IMR-90 (cell line): Measurements from ENCODE around the gene UPB1. TPM values are rescaled to one million over a fixed set of nuclear protein-coding genes. Genes with fewer than 3 reads are reported as not detected.
A peak's percentile ranks its signal among the peaks of the same experiment; 100 is the strongest.

Experiments
- ATAC-seq: fragments of 200-7000 bp; cut with Tn5 transposase; 2 replicates; pipeline ENCODE4 v1.9.1; 2020; ENCODE audit warnings: low read depth, mild to moderate bottlenecking, moderate library complexity
- Bru-seq: library from RNA; stranded (reverse); fragments of 400-500 nt; gene quantifications from one replicate; lab custom pipeline; 2021; lab: Mats Ljungman, UMichigan
- BruChase-seq, 2 experiments: library from RNA; stranded (reverse); fragments of 400-500 nt; gene quantifications; one replicate each; lab custom pipeline; 2021; lab: Mats Ljungman, UMichigan
- BruUV-seq: library from RNA; stranded (reverse); fragments of 400-500 nt; replicated peaks from 2 replicates; lab custom pipeline; 2021; lab: Mats Ljungman, UMichigan
- CTCF ChIA-PET: fragments of 300-600 bp; formaldehyde crosslinking; extraction: SDS; loops from one replicate; lab custom pipeline; 2021; ENCODE audit warnings: antibody characterized with exemption; lab: Yijun Ruan, JAX
- POLR2A ChIA-PET: fragments of 300-600 bp; sonication (Branson Sonifier 250); formaldehyde crosslinking; loops from one replicate; lab custom pipeline; 2022; ENCODE audit warnings: antibody characterized with exemption; ENCODE audit not compliant: unreplicated experiment; lab: Charles Lee
- DNase-seq: peaks from one replicate; pipeline ENCODE4 v3.0.0; 2013
- H2AFZ ChIP-seq: replicated peaks from 2 replicates; pipeline ENCODE3; 2013; ENCODE audit warnings: low read length, mild to moderate bottlenecking; ENCODE audit not compliant: poor library complexity
- H2AK5ac ChIP-seq: 2 replicates; pipeline ENCODE4 v1.6.1; 2013; ENCODE audit warnings: low read depth, low read length, inconsistent platforms
- H2AK9ac ChIP-seq: replicated peaks from 2 replicates; pipeline ENCODE3; 2013; ENCODE audit warnings: mild to moderate bottlenecking, low read depth, low read length, moderate library complexity; ENCODE audit not compliant: poor library complexity
- H2BK120ac ChIP-seq: 2 replicates; pipeline ENCODE4 v1.6.1; 2013; ENCODE audit warnings: low read depth, low read length, inconsistent platforms
- H2BK15ac ChIP-seq: 3 replicates; pipeline ENCODE4 v1.6.1; 2013; ENCODE audit warnings: low read depth, low read length, inconsistent platforms
- H2BK20ac ChIP-seq: 2 replicates; pipeline ENCODE4 v1.6.1; 2013; ENCODE audit warnings: low read depth, mild to moderate bottlenecking, inconsistent platforms, low read length, moderate library complexity
- H2BK5ac ChIP-seq: 2 replicates; pipeline ENCODE4 v1.6.1; 2013; ENCODE audit warnings: mild to moderate bottlenecking, low read depth, low read length, inconsistent platforms; ENCODE audit not compliant: poor library complexity, severe bottlenecking
- H3K14ac ChIP-seq: replicated peaks from 2 replicates; pipeline ENCODE4 v1.6.1; 2013; ENCODE audit warnings: low read depth, low read length, inconsistent platforms
- H3K18ac ChIP-seq: 2 replicates; pipeline ENCODE4 v1.6.1; 2013; ENCODE audit warnings: low read depth, low read length, control low read depth
- H3K23ac ChIP-seq: 2 replicates; pipeline ENCODE4 v1.6.1; 2013; ENCODE audit warnings: low read depth, low read length, inconsistent platforms
- H3K27ac ChIP-seq: 2 replicates; pipeline ENCODE4 v1.5.1; 2013; ENCODE audit warnings: mild to moderate bottlenecking, control low read depth, low read length; ENCODE audit not compliant: insufficient read depth
- H3K27me3 ChIP-seq: 2 replicates; pipeline ENCODE4 v1.6.1; 2013; ENCODE audit warnings: low read length; ENCODE audit not compliant: control insufficient read depth, insufficient read depth
- H3K36me3 ChIP-seq: 2 replicates; pipeline ENCODE4 v1.6.1; 2013; ENCODE audit warnings: low read length, mixed read lengths; ENCODE audit not compliant: control insufficient read depth, insufficient read depth
- H3K4ac ChIP-seq: 2 replicates; pipeline ENCODE4 v1.6.1; 2013; ENCODE audit warnings: low read depth, low read length, inconsistent platforms
- H3K4me1 ChIP-seq: 2 replicates; pipeline ENCODE4 v1.6.1; 2013; ENCODE audit warnings: low read length, mixed read lengths; ENCODE audit not compliant: control insufficient read depth, insufficient read depth
- H3K4me2 ChIP-seq: 2 replicates; pipeline ENCODE4 v1.6.1; 2013; ENCODE audit warnings: low read depth, mild to moderate bottlenecking, control low read depth, low read length, moderate library complexity
- H3K4me3 ChIP-seq: 2 replicates; pipeline ENCODE4 v1.5.1; 2013; ENCODE audit warnings: low read depth, mild to moderate bottlenecking, control low read depth, low read length, moderate library complexity; ENCODE audit not compliant: insufficient read depth
- H3K56ac ChIP-seq: 2 replicates; pipeline ENCODE4 v1.6.1; 2013; ENCODE audit warnings: low read length, inconsistent platforms; ENCODE audit not compliant: insufficient read depth; ENCODE audit errors: extremely low read depth
- H3K79me1 ChIP-seq, 2 experiments: 2 replicates each; pipeline ENCODE4 v1.6.1; 2013; ENCODE audit warnings: low read length in 2 of 2, inconsistent platforms in 1 of 2, low read depth in 1 of 2
- H3K9ac ChIP-seq: 2 replicates; pipeline ENCODE4 v1.6.1; 2013; ENCODE audit warnings: low read depth, low read length, control low read depth
- H3K9me1 ChIP-seq: 2 replicates; pipeline ENCODE4 v1.6.1; 2013; ENCODE audit warnings: low read length, inconsistent platforms; ENCODE audit not compliant: insufficient read depth
- H3K9me3 ChIP-seq: 2 replicates; pipeline ENCODE4 v1.6.1; 2013; ENCODE audit warnings: low read length; ENCODE audit not compliant: control insufficient read depth, insufficient read depth
- H4K20me1 ChIP-seq: 2 replicates; pipeline ENCODE4 v1.6.1; 2013; ENCODE audit warnings: low read length, inconsistent platforms; ENCODE audit not compliant: insufficient read depth
- H4K5ac ChIP-seq: 2 replicates; pipeline ENCODE4 v1.6.1; 2013; ENCODE audit warnings: mild to moderate bottlenecking, low read depth, low read length, control low read depth
- H4K8ac ChIP-seq, 2 experiments: 2 replicates each; pipeline ENCODE4 v1.6.1; 2013; ENCODE audit warnings: low read depth in 2 of 2, low read length in 2 of 2, control low read depth in 1 of 2, inconsistent platforms in 1 of 2
- H4K91ac ChIP-seq: 2 replicates; pipeline ENCODE4 v1.6.1; 2013; ENCODE audit warnings: low read depth, low read length, inconsistent platforms; ENCODE audit not compliant: insufficient read depth
- BHLHE40 ChIP-seq: fragments of 150-350 bp; IDR thresholded peaks from 2 replicates; pipeline ENCODE4 v1.6.1; 2016; ENCODE audit warnings: mild to moderate bottlenecking, low read depth, low read length
- CEBPB ChIP-seq: IDR thresholded peaks from 2 replicates; pipeline ENCODE4 v1.6.1; 2012; ENCODE audit warnings: low read depth, low read length, improper control_type of control experiment
- CHD1 ChIP-seq: IDR thresholded peaks from 2 replicates; pipeline ENCODE4 v1.6.1; 2012; ENCODE audit warnings: low read depth, low read length, improper control_type of control experiment
- CTCF ChIP-seq: conservative IDR thresholded peaks from 2 replicates; pipeline ENCODE4 v1.5.1; 2012; ENCODE audit warnings: mild to moderate bottlenecking, low read depth, low read length, improper control_type of control experiment
- MAFK ChIP-seq: IDR thresholded peaks from 2 replicates; pipeline ENCODE4 v1.6.1; 2012; ENCODE audit warnings: low read depth, low read length, improper control_type of control experiment
- MAZ ChIP-seq: IDR thresholded peaks from 2 replicates; pipeline ENCODE4 v1.6.1; 2012; ENCODE audit warnings: low read depth, mild to moderate bottlenecking, low read length, improper control_type of control experiment, moderate library complexity, borderline replicate concordance
- MXI1 ChIP-seq: IDR thresholded peaks from 2 replicates; pipeline ENCODE4 v1.6.1; 2012; ENCODE audit warnings: low read depth, mild to moderate bottlenecking, low read length, moderate library complexity, borderline replicate concordance
- NFE2L2 ChIP-seq: fragments of 150-350 bp; IDR thresholded peaks from 2 replicates; pipeline ENCODE4 v1.6.1; 2016; ENCODE audit warnings: low read depth, mild to moderate bottlenecking, low read length
- POLR2A ChIP-seq: IDR thresholded peaks from 2 replicates; pipeline ENCODE4 v1.6.1; 2012; ENCODE audit warnings: mild to moderate bottlenecking, low read depth, low read length
- RAD21 ChIP-seq: IDR thresholded peaks from 2 replicates; pipeline ENCODE4 v1.6.1; 2012; ENCODE audit warnings: low read length, improper control_type of control experiment
- RCOR1 ChIP-seq: IDR thresholded peaks from 2 replicates; pipeline ENCODE4 v1.6.1; 2012; ENCODE audit warnings: mild to moderate bottlenecking, low read length, improper control_type of control experiment; ENCODE audit not compliant: insufficient replicate concordance
- RFX5 ChIP-seq: IDR thresholded peaks from 2 replicates; pipeline ENCODE4 v1.8.0; 2012; ENCODE audit warnings: low read depth, mild to moderate bottlenecking, low read length, moderate library complexity
- SMC3 ChIP-seq: fragments of 150-350 bp; IDR thresholded peaks from 2 replicates; pipeline ENCODE4 v1.6.1; 2016; ENCODE audit warnings: low read depth, mild to moderate bottlenecking, antibody characterized with exemption, low read length, moderate library complexity
- USF2 ChIP-seq: fragments of 150-350 bp; IDR thresholded peaks from 2 replicates; pipeline ENCODE4 v1.6.1; 2017; ENCODE audit warnings: mild to moderate bottlenecking, antibody characterized with exemption, low read length, low read depth
- WGBS, 2 experiments: methylation state at CpG; one replicate each; pipeline versions ENCODE4 v1.1.5 to v1.1.7; 2013; ENCODE audit warnings: missing lambda C conversion rate in 2 of 2; ENCODE audit not compliant: insufficient read length in 1 of 2; ENCODE audit errors: extremely low coverage in 2 of 2; 5-methylcytosine and 5-hydroxymethylcytosine counted together
- dilution Hi-C: fragments of 300-500 bp; cut with HindIII; formaldehyde crosslinking; loops from one replicate; pipeline ENCODE4 v1.14.3; 2018; ENCODE audit warnings: low sequenced_read_pairs; ENCODE audit not compliant: unreplicated experiment
- in situ Hi-C: fragments of 300-500 bp; cut with MboI; formaldehyde crosslinking; loops from 3 replicates; pipeline ENCODE4 v1.14.3; 2019; ENCODE audit warnings: low sequenced_read_pairs, inconsistent platforms, mixed read lengths
- intact Hi-C: fragments of 100-400 bp; cut with micrococcal nuclease; formaldehyde crosslinking; loops from 2 replicates; pipeline ENCODE4 v1.10.0; 2022
- long read RNA-seq: library from polyadenylated mRNA; unstranded; transcript quantifications from one replicate; pipeline ENCODE4 v2.0.0, GENCODE V29; 2021; ENCODE audit not compliant: unreplicated experiment
- polyA plus RNA-seq, 3 experiments: library from polyadenylated mRNA; depleted of rRNA; stranded (reverse); fragments of >200 nt; gene quantifications; 2 replicates each; pipeline ENCODE4 v1.2.3, GENCODE V29; 2012; ENCODE audit warnings: low replicate concordance in 1 of 3
- total RNA-seq: library from RNA; depleted of rRNA; stranded (reverse); fragments of >200 nt; gene quantifications from 2 replicates; pipeline ENCODE4 v1.2.3, GENCODE V29; 2012; rRNA removed

Gene UPB1
- under 0.01 TPM in 2 replicates for total RNA-seq
- polyA plus RNA-seq (2012; rRNA removed): 0.02 and 0.03 TPM in 2 replicates
- 0.04 TPM in 1 of 2 replicates, not detected in the other for polyA plus RNA-seq (2012; cell fraction: cytosol; rRNA removed)
- polyA plus RNA-seq (2012; cell fraction: nucleus; rRNA removed; ENCODE audit: low replicate concordance): 0.34 and 0.37 TPM in 2 replicates
- percentile 8 among the genes with signal in this experiment for Bru-seq, nascent RNA
- percentile 16 among the genes with signal in this experiment for BruChase-seq, experiment 1, labeled RNA remaining after a 6-hour chase
- BruChase-seq, experiment 2, labeled RNA remaining after a 2-hour chase: percentile 13 among the genes with signal in this experiment
- long read RNA-seq: 0 reads

- no peak within 1 kb of the TSS for H4K91ac ChIP-seq
- no peak within 1 kb of the TSS for H3K56ac ChIP-seq
- H3K14ac ChIP-seq: no peak within 1 kb of the TSS
- no peak within 1 kb of the TSS for H3K27ac ChIP-seq
- in situ Hi-C loops: no loop called here
- no peak within 1 kb of the TSS for H2AK9ac ChIP-seq
- H2AFZ ChIP-seq: peak within 1 kb of the TSS; percentile 78
- CTCF ChIA-PET: no interaction called here
- 33% methylated on average over 17 of the region's 76 CpGs; no CpG with 5 or more reads in 1 of the 2 experiments for WGBS, 2 experiments
- BruUV-seq: no TSS peak
- DNase-seq (no peak), ATAC-seq (no peak)
- H3K4me2 ChIP-seq: peak within 1 kb of the TSS; percentile 53; the same call in 1 of the 2 replicates
- peaks cover 50% of the 10 kb centered on the region for H3K27me3 ChIP-seq
- dilution Hi-C loops: no loop called here
- no peak within 1 kb of the TSS for H2BK5ac ChIP-seq
- H3K9ac ChIP-seq: no peak within 1 kb of the TSS
- H2BK120ac ChIP-seq: no peak within 1 kb of the TSS
- H3K23ac ChIP-seq: no peak within 1 kb of the TSS
- H3K4ac ChIP-seq: no peak within 1 kb of the TSS
- no peaks in the 10 kb centered on the region for H3K36me3 ChIP-seq
- peaks cover 3% of the 10 kb centered on the region; the same call in 1 of the 2 replicates for H3K4me1 ChIP-seq
- H3K9me1 ChIP-seq: no peaks in the 10 kb centered on the region
- no peak within 1 kb of the TSS for H2BK15ac ChIP-seq
- no peaks in the 10 kb centered on the region for H4K20me1 ChIP-seq
- H4K8ac ChIP-seq: no peak within 1 kb of the TSS
- no peak within 1 kb of the TSS for H2BK20ac ChIP-seq
- no peak within 1 kb of the TSS for H3K18ac ChIP-seq
- POLR2A ChIA-PET: no interaction called here
- intact Hi-C loops: no loop called here
- H2AK5ac ChIP-seq: no peak within 1 kb of the TSS
- H3K9me3 ChIP-seq: peaks cover 2% of the 10 kb centered on the region; the same call in 1 of the 2 replicates
- no peaks in the 10 kb centered on the region for H3K79me1 ChIP-seq
- H4K5ac ChIP-seq: no peak within 1 kb of the TSS
- no peak within 1 kb of the TSS for H3K4me3 ChIP-seq
- TF ChIP-seq CHD1: no peak
- no peak for TF ChIP-seq CEBPB
- TF ChIP-seq BHLHE40: no peak
- TF ChIP-seq CTCF: no peak
- TF ChIP-seq MAFK: no peak
- TF ChIP-seq RAD21: no peak
- no peak for TF ChIP-seq NFE2L2
- no peak for TF ChIP-seq USF2
- TF ChIP-seq SMC3: no peak
- TF ChIP-seq RCOR1: no peak
- no peak for TF ChIP-seq MXI1
- TF ChIP-seq POLR2A: no peak
- TF ChIP-seq MAZ: no peak
- no peak for TF ChIP-seq RFX5
Measured at GRCh38 chr22:24494528-24495364, at the start of gene UPB1. Gene UPB1 (plus strand): TSS chr22:24495332. CDS start chr22:24495404, 72 bp downstream.
